K562 (cell line): ENCODE data around the gene MTERF2.

Experiments used
- BMI1 ChIP-seq: fragments of 150-350 bp; IDR thresholded peaks from 2 replicates; pipeline ENCODE4 v1.6.1; 2014; ENCODE audit warnings: low read length
- CTCF ChIP-seq, 3 experiments: IDR thresholded peaks in 2 of 3; conservative IDR thresholded peaks in 1 of 3; 2 replicates each; pipeline ENCODE4 v1.5.1; 2011 to 2012; ENCODE audit warnings: low read length in 3 of 3, mild to moderate bottlenecking in 3 of 3, control low read depth in 2 of 3, improper control_type of control experiment in 1 of 3, inconsistent platforms in 1 of 3, low read depth in 1 of 3, mixed read lengths in 1 of 3, moderate library complexity in 1 of 3; ENCODE audit not compliant: insufficient read depth in 2 of 3
- FOXP1 ChIP-seq: sonication (generic); formaldehyde crosslinking; IDR thresholded peaks from 2 replicates; pipeline ENCODE4 v1.8.0; 2022; ENCODE audit warnings: mild to moderate bottlenecking, missing genetic modification reagents
- KAT7 ChIP-seq: sonication (generic); formaldehyde crosslinking; IDR thresholded peaks from 2 replicates; pipeline ENCODE4 v1.8.0; 2022; ENCODE audit warnings: missing genetic modification reagents, mild to moderate bottlenecking, borderline replicate concordance
- KHSRP ChIP-seq: fragments of 450-650 bp; IDR thresholded peaks from 2 replicates; pipeline ENCODE4 v1.6.1; 2017
- PHB ChIP-seq: fragments of 250-450 bp; sonication (Bioruptor Pico); IDR thresholded peaks from 2 replicates; pipeline ENCODE4 v1.5.0; 2021
- REST ChIP-seq, 2 experiments: fragments of 450-650 bp; formaldehyde crosslinking in 1 of 2; IDR thresholded peaks; 2 replicates each; pipeline versions ENCODE4 v1.4.0 to v1.6.1; 2014 to 2020; ENCODE audit warnings: mild to moderate bottlenecking in 2 of 2, borderline replicate concordance in 1 of 2, low read depth in 1 of 2
- SMARCA5 ChIP-seq: fragments of 450-650 bp; IDR thresholded peaks from 2 replicates; pipeline ENCODE4 v1.6.1; 2016
- TOE1 ChIP-seq, 2 experiments: fragments of 450-650 bp in 1 of 2; sonication (generic) in 1 of 2; formaldehyde crosslinking in 1 of 2; IDR thresholded peaks; 2 replicates each; pipeline versions ENCODE4 v1.7.1 to v1.8.0; 2016 to 2022; ENCODE audit warnings: borderline replicate concordance in 2 of 2, mild to moderate bottlenecking in 2 of 2, antibody characterized with exemption in 1 of 2, inconsistent platforms in 1 of 2, low read depth in 1 of 2, missing genetic modification reagents in 1 of 2, moderate library complexity in 1 of 2
- ZNF121 ChIP-seq: sonication (generic); formaldehyde crosslinking; conservative IDR thresholded peaks from 2 replicates; pipeline ENCODE4 v1.8.0; 2022; ENCODE audit warnings: missing genetic modification reagents
- ZNF316 ChIP-seq: fragments of 450-650 bp; IDR thresholded peaks from 2 replicates; pipeline ENCODE4 v1.6.1; 2016
- ZNF561 ChIP-seq: fragments of 450-650 bp; formaldehyde crosslinking; conservative IDR thresholded peaks from 2 replicates; pipeline ENCODE4 v1.4.0; 2020; ENCODE audit warnings: mild to moderate bottlenecking, moderate library complexity
- ZNF609 ChIP-seq: sonication (generic); formaldehyde crosslinking; IDR thresholded peaks from 2 replicates; pipeline ENCODE4 v1.8.1; 2023; ENCODE audit warnings: missing genetic modification reagents, mild to moderate bottlenecking, borderline replicate concordance
- TF ChIP-seq, protein P1 (sequence below): sonication (generic); formaldehyde crosslinking; IDR thresholded peaks from 2 replicates; pipeline ENCODE4 v1.5.0; 2020; ENCODE audit warnings: missing genetic modification reagents

DNA sequence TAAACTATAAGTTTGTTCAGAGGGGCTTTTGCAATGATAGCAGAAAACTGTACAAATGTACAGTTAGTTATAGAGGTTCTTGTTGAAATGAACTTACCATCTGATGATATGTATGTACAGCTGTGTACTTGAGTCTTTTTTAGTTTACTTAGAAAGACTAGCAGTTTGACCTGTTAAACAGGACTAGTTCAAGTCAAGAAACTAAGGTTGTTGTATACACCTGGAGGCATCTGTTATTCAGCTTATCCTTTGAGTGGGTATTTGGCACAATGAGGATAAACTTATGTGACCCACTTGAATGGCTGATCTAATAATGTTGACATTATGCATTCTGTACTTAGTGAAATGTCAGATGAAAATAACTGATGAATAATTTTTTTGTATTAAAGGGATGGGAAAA, 13.4 kb downstream of the MTERF2 start:
- TF ChIP-seq ZNF561 (CRISPR knock-in tag) (no peak), CTCF (IDR thresholded peaks at IDR 0.05 in 2 of 3, conservative IDR thresholded peaks at IDR 0.05 in 1 of 3; ENCODE audit: insufficient read depth in 2 of 3, low read depth in 1 of 3, low read length in 3 of 3) (no peak), KAT7 (CRISPR knock-in tag) (no peak), PHB (CRISPR knock-in tag) (no peak), ZNF609 (CRISPR knock-in tag) (no peak), REST (IDR thresholded peaks at IDR 0.05; ENCODE audit: borderline replicate concordance) (no peak), REST (CRISPR knock-in tag; IDR thresholded peaks at IDR 0.05; ENCODE audit: low read depth) (no peak), ZNF316 (no peak), TOE1 (IDR thresholded peaks at IDR 0.05; ENCODE audit: borderline replicate concordance) (no peak), TOE1 (CRISPR knock-in tag; IDR thresholded peaks at IDR 0.05; ENCODE audit: borderline replicate concordance, low read depth) (no peak), SMARCA5 (no peak), BMI1 (no peak), KHSRP (no peak), ZNF121 (CRISPR knock-in tag) (no peak), FOXP1 (CRISPR knock-in tag) (no peak)
- TF ChIP-seq, protein P1, sequence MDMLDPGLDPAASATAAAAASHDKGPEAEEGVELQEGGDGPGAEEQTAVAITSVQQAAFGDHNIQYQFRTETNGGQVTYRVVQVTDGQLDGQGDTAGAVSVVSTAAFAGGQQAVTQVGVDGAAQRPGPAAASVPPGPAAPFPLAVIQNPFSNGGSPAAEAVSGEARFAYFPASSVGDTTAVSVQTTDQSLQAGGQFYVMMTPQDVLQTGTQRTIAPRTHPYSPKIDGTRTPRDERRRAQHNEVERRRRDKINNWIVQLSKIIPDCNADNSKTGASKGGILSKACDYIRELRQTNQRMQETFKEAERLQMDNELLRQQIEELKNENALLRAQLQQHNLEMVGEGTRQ (CRISPR knock-in tag) = no peak
